ENCODE data around the gene DHODH.
"Not testable (repeated sequence)": the region's sequence is repeated elsewhere in the genome, so short reads cannot be mapped to it uniquely, and the experiment has no call there.

The DHODH gene

GRCh38 chr16:72054254-72054847 lies 45.8 kb downstream of the DHODH start, which contains the start of gene HP:
Gene HP, plus strand, starts transcription at chr16:72054505. Its CDS starts 148 bp downstream, at chr16:72054653.
- DNase-seq (ENCODE audit: low read depth in 2 of 2): not testable (repeated sequence)

DNA sequence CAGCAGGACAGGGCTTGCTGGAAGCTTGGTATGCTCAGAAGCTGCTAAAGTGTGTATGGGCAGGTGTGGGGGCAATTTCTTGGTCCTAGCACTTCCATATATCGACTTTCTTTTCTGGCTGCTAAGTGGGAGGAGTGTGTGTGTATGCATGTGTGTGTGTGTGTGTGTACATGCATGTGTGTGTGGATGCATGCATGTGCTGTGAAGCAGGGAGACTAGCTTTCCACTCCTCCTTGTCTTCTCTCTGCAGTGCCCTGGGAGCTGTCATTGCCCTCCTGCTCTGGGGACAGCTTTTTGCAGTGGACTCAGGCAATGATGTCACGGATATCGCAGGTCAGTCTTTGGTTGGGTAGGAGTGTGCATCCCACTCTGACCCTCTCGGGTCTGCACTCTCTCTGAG lies 47.4 kb downstream of the DHODH start:
- DNase-seq (ENCODE audit: low read depth in 2 of 2): no peak

- DNase-seq (ENCODE audit: low read depth in 2 of 2): not testable (repeated sequence)
Observed at GRCh38 chr16:72057313-72057712, 48.8 kb downstream of the DHODH start.

- not testable (repeated sequence) for DNase-seq (ENCODE audit: low read depth in 2 of 2)
Observed at GRCh38 chr16:72059060-72059459, 50.5 kb downstream of the DHODH start.

- no peak for DNase-seq (ENCODE audit: low read depth in 2 of 2)
Observed at GRCh38 chr16:72060405-72060804, 51.9 kb downstream of the DHODH start.

- DNase-seq (ENCODE audit: low read depth in 2 of 2): no peak
Observed at GRCh38 chr16:72061564-72061963, 53.0 kb downstream of the DHODH start.

DNA sequence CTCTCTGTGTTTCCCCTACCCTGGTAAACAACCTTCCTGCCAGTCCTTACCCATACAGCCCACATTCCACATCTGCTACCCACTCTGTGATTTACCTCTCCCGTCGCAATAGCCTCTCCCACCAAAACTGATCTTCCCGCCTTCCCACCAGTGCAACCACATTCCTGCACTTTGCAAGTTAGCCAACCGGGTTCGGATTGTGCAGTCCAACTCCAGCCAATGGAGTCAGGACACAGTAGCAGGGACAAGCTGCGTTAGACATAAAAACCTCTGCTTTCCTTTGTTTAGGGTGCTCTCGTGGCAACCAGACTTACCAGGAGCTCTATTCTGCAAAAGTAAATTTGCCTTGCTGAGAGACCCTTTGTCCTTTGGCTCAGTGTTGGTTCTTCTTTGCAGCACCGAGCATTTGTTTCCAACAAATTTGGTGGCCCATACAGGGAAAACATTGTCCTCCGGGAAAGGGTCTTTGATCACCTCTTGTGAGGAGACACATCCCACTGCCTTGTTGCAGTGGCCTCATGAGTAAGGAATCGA lies 55.9 kb downstream of the DHODH start:
- DNase-seq (ENCODE audit: low read depth in 2 of 2): no peak

DNA sequence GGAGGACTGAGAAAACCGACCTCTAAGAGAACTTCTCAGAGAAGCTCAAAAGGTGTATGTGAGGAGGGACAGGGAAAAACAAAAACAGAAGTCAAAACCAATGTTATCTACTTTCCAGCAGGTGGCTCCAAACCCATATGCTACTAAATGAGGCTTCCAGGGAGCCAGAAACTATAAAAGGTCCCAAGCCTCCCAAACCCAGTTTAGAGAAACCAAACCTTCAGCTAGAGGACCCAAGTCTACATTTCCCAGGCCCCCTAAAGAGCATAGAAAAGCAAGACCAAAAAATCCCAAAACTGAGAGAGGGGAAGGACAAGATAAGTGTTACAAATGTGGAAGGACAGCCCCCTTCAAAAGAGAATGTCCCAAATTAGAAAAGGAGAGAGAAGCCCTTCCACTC lies 58.2 kb downstream of the DHODH start:
- DNase-seq (ENCODE audit: low read depth in 2 of 2): peak; percentile 0 to 6

GRCh38 chr16:72068930-72069329 lies 60.4 kb downstream of the DHODH start:
- no peak for DNase-seq (ENCODE audit: low read depth in 2 of 2)

GRCh38 chr16:72072514-72073342 lies 64.2 kb downstream of the DHODH start:
- DNase-seq (ENCODE audit: low read depth in 2 of 2): no peak

GRCh38 chr16:72073560-72074230 lies 65.2 kb downstream of the DHODH start:
- DNase-seq (ENCODE audit: low read depth in 2 of 2): no peak

DNA sequence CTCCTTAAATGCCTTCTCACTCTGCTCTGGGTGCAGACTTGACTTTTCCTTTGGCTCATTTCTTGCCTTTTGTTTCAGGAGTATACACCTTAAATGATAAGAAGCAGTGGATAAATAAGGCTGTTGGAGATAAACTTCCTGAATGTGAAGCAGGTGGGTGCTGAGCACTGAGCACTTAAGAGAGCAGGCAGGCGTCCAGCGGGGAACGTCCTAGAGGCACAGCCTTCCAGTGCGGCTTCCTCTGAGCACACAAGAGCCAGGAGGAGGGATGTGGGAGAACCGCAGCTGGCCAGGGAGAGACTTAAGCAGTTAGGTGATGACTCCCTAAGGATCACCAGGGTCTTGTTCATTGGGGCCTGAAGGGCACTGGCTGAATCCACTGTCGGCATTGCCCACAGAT lies 66.5 kb downstream of the DHODH start:
- DNase-seq (ENCODE audit: low read depth in 2 of 2): not testable (repeated sequence)
